Vagina (tissue), 2 donors: ENCODE data around the gene SUSD6.

Experiments used
- CTCF ChIP-seq, 3 experiments: fragments of 450-650 bp in 2 of 3; fragments of 200-600 bp in 1 of 3; sonication (generic) in 1 of 3; IDR thresholded peaks; one replicate each; pipeline ENCODE4 v1.5.1; 2017 to 2019; ENCODE audit warnings: antibody characterized with exemption in 3 of 3, mild to moderate bottlenecking in 2 of 3, moderate library complexity in 2 of 3
- POLR2A ChIP-seq, 2 donors: fragments of 450-650 bp; IDR thresholded peaks; one replicate each; pipeline ENCODE4 v1.6.1; 2017; ENCODE audit warnings: antibody characterized with exemption in 2 of 2, mild to moderate bottlenecking in 2 of 2, moderate library complexity in 2 of 2
- POLR2AphosphoS5 ChIP-seq, 2 donors: sonication (generic); formaldehyde crosslinking; IDR thresholded peaks; one replicate each; pipeline ENCODE4 v1.9.0; 2017; ENCODE audit warnings: antibody characterized with exemption in 2 of 2, mild to moderate bottlenecking in 2 of 2, low read depth in 1 of 2; ENCODE audit not compliant: insufficient read depth in 1 of 2

DNA sequence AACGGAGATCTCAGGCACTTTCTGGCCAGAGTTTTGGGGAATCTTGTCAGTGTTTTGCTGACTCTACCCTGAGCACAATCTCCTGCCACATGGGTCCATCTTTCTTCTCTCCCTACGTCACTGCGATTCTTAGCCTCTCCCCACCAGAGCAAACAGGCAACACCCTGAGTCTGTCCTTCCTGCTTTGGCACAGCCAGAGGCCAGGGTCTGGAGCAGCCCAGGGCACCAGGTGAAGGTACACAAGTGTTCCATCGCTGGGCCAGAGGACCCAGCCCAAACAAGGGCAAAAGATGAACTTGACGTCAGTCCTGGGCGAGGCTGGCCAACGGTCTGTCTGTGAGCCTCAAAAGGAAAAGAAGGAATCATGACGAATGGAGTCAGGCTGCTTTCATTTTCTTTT lies 24.0 kb upstream of the SUSD6 start:
- no peak for TF ChIP-seq POLR2AphosphoS5 (IDR thresholded peaks at IDR 0.05; ENCODE audit: insufficient read depth in 1 of 2, low read depth in 1 of 2)
- TF ChIP-seq CTCF (IDR thresholded peaks at IDR 0.05), result no peak
- TF ChIP-seq POLR2A (IDR thresholded peaks at IDR 0.05), result no peak
